ENCODE results near the gene ANO9. TPM values are rescaled to one million over a fixed set of nuclear protein-coding genes. Genes with fewer than 3 reads are reported as not detected.

Gene ANO9
- total RNA-seq, 3 donors from 2014 or later (not counting 1 experiment from before 2014, with no cell fraction given), result 15.1 to 21.3 (median 15.1) TPM

GRCh38 chr11:424232-424631 is 17.6 kb downstream of the ANO9 start:
- H3K36me3 ChIP-seq (ENCODE audit: control insufficient read depth, insufficient read depth, low read length), result no peaks in the 10 kb centered on the region
- no peak for DNase-seq
- Mint-ChIP-seq H3K27me3 (ENCODE audit: low read depth in 2 of 2) (peaks cover 7 to 9% of the 10 kb centered on the region in 2 donors), H3K36me3 (peaks cover 9% of the 10 kb centered on the region), H3K27ac (no peak overlapping the region), H3K9me3 (peaks cover 4 to 8% of the 10 kb centered on the region in 2 donors), H3K4me1 (no peaks in the 10 kb centered on the region), H3K4me3 (no peak overlapping the region)
- intact Hi-C loops (cut with micrococcal nuclease), result no loop called here
- ATAC-seq, result no peak
- no peaks in the 10 kb centered on the region for H3K27me3 ChIP-seq (ENCODE audit: control insufficient read depth, insufficient read depth, low read length)
- no peaks in the 10 kb centered on the region for H3K4me1 ChIP-seq (ENCODE audit: control insufficient read depth, insufficient read depth, low read length)
- TF ChIP-seq CTCF (IDR thresholded peaks at IDR 0.05), result no peak
- 98% methylated on average over 3 of the region's 4 CpGs for WGBS (ENCODE audit: insufficient coverage)
- H3K9me3 ChIP-seq (ENCODE audit: control insufficient read depth, insufficient read depth, low read length), result no peaks in the 10 kb centered on the region
- no peak overlapping the region for H3K27ac ChIP-seq (ENCODE audit: low read length)
- H3K4me3 ChIP-seq (ENCODE audit: low read length), result no peak overlapping the region

GRCh38 chr11:422249-422656 is 19.6 kb downstream of the ANO9 start:
- intact Hi-C loops (cut with micrococcal nuclease), result no loop called here
- no peak for DNase-seq
- no peaks in the 10 kb centered on the region for H3K27me3 ChIP-seq (ENCODE audit: control insufficient read depth, insufficient read depth, low read length)
- no peak for TF ChIP-seq CTCF (IDR thresholded peaks at IDR 0.05)
- WGBS (ENCODE audit: insufficient coverage), result 94% methylated on average over 10 of the region's 10 CpGs
- Mint-ChIP-seq H3K9me3 (peaks cover 4 to 8% of the 10 kb centered on the region in 2 donors), H3K36me3 (peaks cover 9% of the 10 kb centered on the region), H3K4me1 (peaks cover 0 to 15% of the 10 kb centered on the region in 2 donors), H3K27ac (no peak overlapping the region), H3K27me3 (ENCODE audit: low read depth in 2 of 2) (peaks cover 7 to 9% of the 10 kb centered on the region in 2 donors), H3K4me3 (no peak overlapping the region)
- H3K27ac ChIP-seq (ENCODE audit: low read length), result no peak overlapping the region
- ATAC-seq, result no peak
- no peak overlapping the region for H3K4me3 ChIP-seq (ENCODE audit: low read length)
- no peaks in the 10 kb centered on the region for H3K9me3 ChIP-seq (ENCODE audit: control insufficient read depth, insufficient read depth, low read length)
- H3K4me1 ChIP-seq (ENCODE audit: control insufficient read depth, insufficient read depth, low read length), result peaks cover 8% of the 10 kb centered on the region
- no peaks in the 10 kb centered on the region for H3K36me3 ChIP-seq (ENCODE audit: control insufficient read depth, insufficient read depth, low read length)

- no peaks in the 10 kb centered on the region for H3K36me3 ChIP-seq (ENCODE audit: control insufficient read depth, insufficient read depth, low read length)
- H3K4me3 ChIP-seq (ENCODE audit: low read length), result no peak overlapping the region
- H3K27me3 ChIP-seq (ENCODE audit: control insufficient read depth, insufficient read depth, low read length), result no peaks in the 10 kb centered on the region
- no peak overlapping the region for H3K4me3 Mint-ChIP-seq
- 96% methylated on average over 21 of the region's 21 CpGs for WGBS (ENCODE audit: insufficient coverage)
- intact Hi-C loops (cut with micrococcal nuclease), result no loop called here
- H3K4me1 ChIP-seq (ENCODE audit: control insufficient read depth, insufficient read depth, low read length), result peaks cover 14% of the 10 kb centered on the region
- H3K27ac Mint-ChIP-seq, result no peak overlapping the region
- H3K9me3 ChIP-seq (ENCODE audit: control insufficient read depth, insufficient read depth, low read length), result no peaks in the 10 kb centered on the region
- peaks cover 9% of the 10 kb centered on the region for H3K36me3 Mint-ChIP-seq
- DNase-seq (no peak), ATAC-seq (no peak)
- TF ChIP-seq CTCF (IDR thresholded peaks at IDR 0.05), result no peak
- peaks cover 4 to 8% of the 10 kb centered on the region in 2 donors for H3K9me3 Mint-ChIP-seq
- peaks cover 7 to 9% of the 10 kb centered on the region in 2 donors for H3K27me3 Mint-ChIP-seq (ENCODE audit: low read depth in 2 of 2)
- peaks cover 6 to 20% of the 10 kb centered on the region in 2 donors for H3K4me1 Mint-ChIP-seq
- no peak overlapping the region for H3K27ac ChIP-seq (ENCODE audit: low read length)
These were observed 20.9 kb downstream of the ANO9 start for GRCh38 chr11:420911-421321.

All from natural killer cell (primary cell).